ENCODE results near the gene FOXM1. TPM values are rescaled to one million over a fixed set of nuclear protein-coding genes. Genes with fewer than 3 reads are reported as not detected.
A peak's percentile ranks its signal among the peaks of the same experiment; 100 is the strongest.

FOXM1 gene
- polyA plus RNA-seq, 1 donor from 2014 or later, result 0.31 TPM

- no peaks in the 10 kb centered on the region for H3K36me3 ChIP-seq (ENCODE audit: insufficient read depth, low read length)
- no peaks in the 10 kb centered on the region for H3K27me3 ChIP-seq (ENCODE audit: insufficient read depth, low read depth, low read length)
- H3K4me2 ChIP-seq (ENCODE audit: low read length), result peak overlapping the region; percentile 71
- TF ChIP-seq TAF1 (IDR thresholded peaks at IDR 0.05; ENCODE audit: low read depth) (no peak), RAD21 (conservative IDR thresholded peaks at IDR 0.05) (no peak), EP300 (conservative IDR thresholded peaks at IDR 0.05; ENCODE audit: poor library complexity, severe bottlenecking) (no peak), SMC3 (conservative IDR thresholded peaks at IDR 0.05; ENCODE audit: poor library complexity) (no peak), MXI1 (conservative IDR thresholded peaks at IDR 0.05; ENCODE audit: poor library complexity, severe bottlenecking) (no peak), REST (IDR thresholded peaks at IDR 0.05; ENCODE audit: borderline replicate concordance) (no peak), EZH2 (IDR thresholded peaks at IDR 0.05; ENCODE audit: borderline replicate concordance, insufficient read depth, low read length, poor library complexity, severe bottlenecking) (no peak), POLR2AphosphoS5 (IDR thresholded peaks at IDR 0.05) (no peak)
- H3K9me3 ChIP-seq (ENCODE audit: low read length), result no peaks in the 10 kb centered on the region
- peaks cover 11% of the 10 kb centered on the region for H3K79me2 ChIP-seq (replicated peaks; ENCODE audit: insufficient read depth, low read length)
- no peaks in the 10 kb centered on the region for H3K9me2 ChIP-seq (ENCODE audit: insufficient read depth, low read length)
- H3K4me3 ChIP-seq (ENCODE audit: low read length), result peak overlapping the region; percentile 75
- no peaks in the 10 kb centered on the region for H4K20me1 ChIP-seq (ENCODE audit: insufficient read depth)
- peaks cover 5% of the 10 kb centered on the region for H3F3A ChIP-seq (ENCODE audit: insufficient read depth, low read length, poor library complexity, severe bottlenecking)
- H3K27ac ChIP-seq (ENCODE audit: low read length), result peak overlapping the region; percentile 97
- H3K9ac ChIP-seq (ENCODE audit: low read length), result peak overlapping the region; percentile 42
- H2AFZ ChIP-seq (ENCODE audit: low read depth, low read length), result peak overlapping the region; percentile 35
Observed at GRCh38 chr12:2811801-2812200, 65.2 kb downstream of the FOXM1 start.

Other genes with a start within 250 kb of the FOXM1 start
- gene FKBP4, start 82.2 kb downstream of the FOXM1 start, polyA plus RNA-seq, result 102 and 112 TPM in 2 replicates
- gene ITFG2, start 64.5 kb downstream of the FOXM1 start, polyA plus RNA-seq, result 21.6 and 22.2 TPM in 2 replicates
- not detected in 2 replicates for gene NRIP2, start 42.1 kb downstream of the FOXM1 start, polyA plus RNA-seq
- not detected in 2 replicates for gene TEX52, start 20.1 kb downstream of the FOXM1 start, polyA plus RNA-seq
- gene RHNO1, start within 50 bp of the FOXM1 start, polyA plus RNA-seq, result 84.2 and 85.8 TPM in 2 replicates
- gene TULP3, start 13.7 kb upstream of the FOXM1 start, polyA plus RNA-seq, result 6.5 and 9.3 TPM in 2 replicates
- gene TEAD4, start 82.2 kb upstream of the FOXM1 start, polyA plus RNA-seq, result 1.5 and 1.6 TPM in 2 replicates
- 10.7 and 11.9 TPM in 2 replicates for gene TSPAN9, start 200.2 kb upstream of the FOXM1 start, polyA plus RNA-seq

Measured in neural cell (in vitro differentiated cells).